Breast epithelium (tissue), 4 donors: Measurements from ENCODE around the gene PI16. TPM values are rescaled to one million over a fixed set of nuclear protein-coding genes. Genes with fewer than 3 reads are reported as not detected.

ENCODE experiments used
- DNase-seq, 2 donors: peaks; one replicate each; pipeline ENCODE4 v3.0.0-alpha.2; 2019; ENCODE audit warnings: low spot score in 2 of 2
- H3K27ac ChIP-seq, 2 donors: fragments of 200-600 bp; sonication (generic) in 1 of 2; one replicate each; pipeline ENCODE4 v1.5.1; 2016 to 2019; ENCODE audit warnings: mild to moderate bottlenecking in 1 of 2
- H3K27me3 ChIP-seq, 2 donors: fragments of 200-600 bp; sonication (generic) in 1 of 2; one replicate each; pipeline versions ENCODE4 v1.5.1 to v1.6.0; 2017 to 2019; ENCODE audit warnings: control low read depth in 1 of 2, mild to moderate bottlenecking in 1 of 2
- H3K36me3 ChIP-seq: fragments of 200-600 bp; one replicate; pipeline ENCODE4 v1.5.1; 2019
- H3K4me1 ChIP-seq, 2 donors: fragments of 200-600 bp; sonication (generic); one replicate each; pipeline ENCODE4 v1.5.1; 2016 to 2019; ENCODE audit warnings: control low read depth in 1 of 2
- H3K4me3 ChIP-seq, 3 donors: fragments of 200-600 bp; sonication (generic); 1 replicate in 2 of 3; 2 replicates in 1 of 3; pipeline ENCODE4 v1.5.1; 2016 to 2019; ENCODE audit warnings: mild to moderate bottlenecking in 3 of 3, moderate library complexity in 2 of 3
- H3K9me3 ChIP-seq, 2 donors: fragments of 200-600 bp; sonication (generic) in 1 of 2; one replicate each; pipeline ENCODE4 v1.5.1; 2016 to 2019; ENCODE audit warnings: control low read depth in 1 of 2
- CTCF ChIP-seq, 3 donors: fragments of 450-650 bp; IDR thresholded peaks; one replicate each; pipeline ENCODE4 v1.5.1; 2016 to 2017; ENCODE audit warnings: antibody characterized with exemption in 3 of 3, mild to moderate bottlenecking in 3 of 3, moderate library complexity in 3 of 3
- POLR2A ChIP-seq: fragments of 450-650 bp; IDR thresholded peaks from one replicate; pipeline ENCODE4 v1.6.1; 2016; ENCODE audit warnings: antibody characterized with exemption, mild to moderate bottlenecking, moderate library complexity
- POLR2AphosphoS5 ChIP-seq, 3 donors: sonication (generic); formaldehyde crosslinking; IDR thresholded peaks; one replicate each; pipeline ENCODE4 v1.6.1; 2017; ENCODE audit warnings: antibody characterized with exemption in 3 of 3
- intact Hi-C: fragments of 100-400 bp; cut with DNase I; formaldehyde crosslinking; loops from one replicate; pipeline ENCODE4 v1.15.1; 2023; ENCODE audit warnings: low total_unique reads
- total RNA-seq, 3 donors: library from RNA; depleted of rRNA; stranded (reverse); fragments of >200 nt; gene quantifications; one replicate each; pipeline ENCODE4 v1.1.0, GENCODE V29; 2016

The PI16 gene
- total RNA-seq, 3 donors from 2014 or later, result 2.8 to 14.9 (median 5.2) TPM

GRCh38 chr6:36970892-36971842, 16.6 kb downstream of the PI16 start:
- Histone ChIP-seq H3K4me1 (no peaks in the 10 kb centered on the region), H3K36me3 (no peaks in the 10 kb centered on the region), H3K9me3 (no peaks in the 10 kb centered on the region), H3K4me3 (no peak overlapping the region), H3K27me3 (no peaks in the 10 kb centered on the region), H3K27ac (peak overlapping the region in 1 of 2 donors; percentile 27)
- DNase-seq, result no peak
- intact Hi-C loops, result no loop called here
- TF ChIP-seq CTCF (IDR thresholded peaks at IDR 0.05) (no peak), POLR2A (no peak), POLR2AphosphoS5 (IDR thresholded peaks at IDR 0.05) (no peak)

GRCh38 chr6:36971921-36972673, 17.6 kb downstream of the PI16 start:
- H3K36me3 ChIP-seq, result no peaks in the 10 kb centered on the region
- no peak overlapping the region for H3K4me3 ChIP-seq
- H3K4me1 ChIP-seq, result no peaks in the 10 kb centered on the region
- TF ChIP-seq CTCF (IDR thresholded peaks at IDR 0.05) (no peak), POLR2AphosphoS5 (IDR thresholded peaks at IDR 0.05) (no peak), POLR2A (no peak)
- intact Hi-C loops, result no loop called here
- DNase-seq, result no peak
- no peaks in the 10 kb centered on the region for H3K27me3 ChIP-seq
- no peaks in the 10 kb centered on the region for H3K9me3 ChIP-seq
- H3K27ac ChIP-seq, result peak overlapping the region in 1 of 2 donors; percentile 27

GRCh38 chr6:36973190-36973589, 18.7 kb downstream of the PI16 start:
- TF ChIP-seq CTCF (IDR thresholded peaks at IDR 0.05), result no peak
- no peak for TF ChIP-seq POLR2AphosphoS5 (IDR thresholded peaks at IDR 0.05)
- no peak for TF ChIP-seq POLR2A
- Histone ChIP-seq H3K4me1 (no peaks in the 10 kb centered on the region), H3K4me3 (no peak overlapping the region), H3K9me3 (no peaks in the 10 kb centered on the region), H3K27me3 (no peaks in the 10 kb centered on the region), H3K36me3 (no peaks in the 10 kb centered on the region), H3K27ac (no peak overlapping the region)
- DNase-seq, result no peak
- intact Hi-C loops, result no loop called here

GRCh38 chr6:36973647-36974046, 19.1 kb downstream of the PI16 start:
- DNase-seq, result no peak
- Histone ChIP-seq H3K36me3 (no peaks in the 10 kb centered on the region), H3K4me1 (no peaks in the 10 kb centered on the region), H3K9me3 (no peaks in the 10 kb centered on the region), H3K27ac (no peak overlapping the region), H3K4me3 (no peak overlapping the region), H3K27me3 (no peaks in the 10 kb centered on the region)
- intact Hi-C loops, result no loop called here
- TF ChIP-seq POLR2AphosphoS5 (IDR thresholded peaks at IDR 0.05), result no peak
- no peak for TF ChIP-seq POLR2A
- TF ChIP-seq CTCF (IDR thresholded peaks at IDR 0.05), result no peak
